Stimulated activated naive CD8-positive, alpha-beta T cell treated with anti-CD3 and anti-CD28 coated beads, Interleukin-15, Interleukin-2, amounts not matched to agents 100 ng/mL and 50 ng/mL, for 24 hours (primary cell): ENCODE measurements around the gene SGO2.
"Not testable (repeated sequence)": the region's sequence is repeated elsewhere in the genome, so short reads cannot be mapped to it uniquely, and the experiment has no call there.

ENCODE experiments used
- H3K27ac Mint-ChIP-seq: one replicate; pipeline ENCODE4 v1.8.0; 2021; ENCODE audit warnings: mild to moderate bottlenecking, mixed read lengths
- H3K27me3 Mint-ChIP-seq: one replicate; pipeline ENCODE4 v1.8.0; 2021; ENCODE audit warnings: mixed read lengths
- H3K36me3 Mint-ChIP-seq: one replicate; pipeline ENCODE4 v1.8.0; 2021; ENCODE audit warnings: low read depth, mixed read lengths
- H3K4me1 Mint-ChIP-seq: one replicate; pipeline ENCODE4 v1.8.0; 2021; ENCODE audit warnings: low read depth, mixed read lengths
- H3K4me3 Mint-ChIP-seq: one replicate; pipeline ENCODE4 v1.8.0; 2021; ENCODE audit warnings: mild to moderate bottlenecking, mixed read lengths
- H3K9me3 Mint-ChIP-seq: one replicate; pipeline ENCODE4 v1.8.0; 2021; ENCODE audit warnings: mixed read lengths

The SGO2 gene

GRCh38 chr2:200616193-200616592 is 90.2 kb downstream of the SGO2 start:
- Mint-ChIP-seq H3K36me3 (no peaks in the 10 kb centered on the region), H3K27ac (no peak overlapping the region), H3K9me3 (no peaks in the 10 kb centered on the region), H3K27me3 (peaks cover 13% of the 10 kb centered on the region), H3K4me3 (no peak overlapping the region), H3K4me1 (peaks cover 5% of the 10 kb centered on the region)

DNA sequence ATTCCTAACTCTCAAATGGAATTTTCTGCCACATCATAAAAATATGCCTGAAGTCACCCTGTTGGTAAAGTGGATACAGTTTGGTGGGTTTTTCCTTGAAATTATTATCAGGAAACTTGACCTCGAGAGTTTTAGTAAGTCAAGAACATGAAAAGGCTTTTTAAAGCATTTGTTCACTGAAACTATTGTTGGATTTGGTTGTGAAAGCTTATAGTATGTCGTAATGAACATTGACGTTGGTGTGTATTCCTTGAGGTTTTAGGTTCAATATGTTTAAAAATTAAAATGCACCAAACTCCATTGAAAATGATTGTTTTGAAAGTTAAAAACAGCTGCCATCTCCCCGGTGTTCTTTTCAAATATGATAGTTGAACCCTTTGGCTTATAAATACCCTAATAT is 90.6 kb downstream of the SGO2 start:
- Mint-ChIP-seq H3K27ac (no peak overlapping the region), H3K4me3 (no peak overlapping the region), H3K36me3 (no peaks in the 10 kb centered on the region), H3K27me3 (peaks cover 13% of the 10 kb centered on the region), H3K9me3 (no peaks in the 10 kb centered on the region), H3K4me1 (peaks cover 5% of the 10 kb centered on the region)

DNA sequence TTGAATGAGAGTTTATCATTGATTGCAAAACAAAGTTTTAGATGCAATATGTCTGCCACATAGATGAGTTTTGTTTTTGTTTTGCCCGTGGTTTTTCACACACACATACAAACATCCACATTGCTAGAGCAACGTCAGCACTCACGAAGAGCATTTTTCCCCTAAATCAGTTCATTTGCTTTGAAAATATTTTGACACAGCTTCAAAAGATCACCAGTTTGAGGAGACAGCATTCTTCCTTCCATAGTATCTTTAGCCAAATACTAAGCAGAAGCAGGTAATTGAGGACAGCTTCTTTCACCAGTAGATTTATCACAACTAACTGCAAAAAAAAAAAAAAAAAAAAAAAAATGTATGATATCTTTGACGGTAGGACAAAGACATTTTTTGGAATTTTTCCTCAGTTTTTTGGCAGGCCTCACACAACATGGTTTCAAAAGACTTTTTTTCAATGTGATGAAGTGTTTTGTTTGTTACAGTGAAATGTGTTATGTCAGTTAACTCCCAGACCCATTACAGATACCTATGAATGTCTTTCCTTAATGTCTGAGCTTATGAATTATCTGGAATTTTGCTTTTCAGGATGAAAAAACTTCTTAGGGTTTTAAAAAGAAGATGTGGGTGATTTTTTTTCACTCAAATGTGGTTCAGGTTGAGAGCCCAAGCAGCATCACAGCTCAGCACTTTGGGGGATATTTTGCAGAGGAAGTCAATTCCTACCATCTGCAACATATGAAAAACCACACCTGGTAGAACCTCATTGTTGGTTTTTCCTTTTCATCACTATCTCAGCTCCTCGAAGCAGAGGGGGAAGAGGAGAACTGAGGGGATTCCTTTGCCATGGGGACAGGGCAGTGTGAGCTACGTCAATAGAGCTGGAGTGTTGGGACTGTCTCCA is 91.4 kb downstream of the SGO2 start:
- Mint-ChIP-seq H3K27me3 (peaks cover 13% of the 10 kb centered on the region), H3K4me1 (peaks cover 5% of the 10 kb centered on the region), H3K4me3 (no peak overlapping the region), H3K36me3 (no peaks in the 10 kb centered on the region), H3K27ac (no peak overlapping the region), H3K9me3 (no peaks in the 10 kb centered on the region)

DNA sequence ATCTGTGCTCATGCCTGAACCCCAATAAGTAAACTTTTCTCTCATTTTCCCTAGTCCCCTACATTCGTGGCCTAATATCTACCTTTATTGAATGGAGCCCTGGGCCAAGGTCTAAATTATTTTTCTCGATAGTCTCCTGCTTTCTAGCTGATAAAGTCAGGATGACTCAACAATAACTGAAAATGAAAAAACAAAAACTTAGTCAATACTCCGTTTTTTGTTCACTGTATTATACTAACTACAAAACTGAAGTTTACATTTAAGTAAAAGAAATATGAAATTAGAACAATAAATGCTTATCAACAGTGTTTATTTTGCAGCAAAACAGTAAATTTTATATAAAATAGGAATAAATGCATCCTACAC is 92.0 kb downstream of the SGO2 start:
- Mint-ChIP-seq H3K9me3 (no peaks in the 10 kb centered on the region), H3K36me3 (no peaks in the 10 kb centered on the region), H3K27me3 (peaks cover 13% of the 10 kb centered on the region), H3K4me3 (no peak overlapping the region), H3K27ac (no peak overlapping the region), H3K4me1 (peaks cover 5% of the 10 kb centered on the region)

GRCh38 chr2:200618590-200619021 is 92.6 kb downstream of the SGO2 start:
- Mint-ChIP-seq H3K27me3 (peaks cover 13% of the 10 kb centered on the region), H3K36me3 (no peaks in the 10 kb centered on the region), H3K4me1 (peaks cover 5% of the 10 kb centered on the region), H3K27ac (no peak overlapping the region), H3K9me3 (no peaks in the 10 kb centered on the region), H3K4me3 (no peak overlapping the region)

DNA sequence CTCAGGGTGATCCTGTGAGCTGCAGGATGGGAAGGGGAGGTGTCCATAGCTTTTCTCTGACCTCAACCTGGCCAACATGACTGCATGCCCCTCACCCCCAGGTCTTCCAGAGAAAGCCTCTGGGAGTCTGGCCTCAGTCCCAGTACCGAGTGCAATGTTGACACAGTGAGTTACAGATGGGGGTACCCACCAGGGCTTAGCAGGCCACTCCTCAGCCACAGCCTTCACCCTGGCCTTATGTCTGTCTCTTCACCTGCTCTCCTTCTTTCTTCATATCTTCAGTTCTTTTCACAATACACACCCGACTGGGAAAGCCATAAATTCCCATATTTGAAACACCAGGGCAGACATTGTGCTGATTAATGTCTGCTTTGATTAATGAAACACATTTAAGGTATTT is 93.3 kb downstream of the SGO2 start:
- H3K4me1 Mint-ChIP-seq = peaks cover 5% of the 10 kb centered on the region
- peaks cover 8% of the 10 kb centered on the region for H3K27me3 Mint-ChIP-seq
- no peaks in the 10 kb centered on the region for H3K36me3 Mint-ChIP-seq
- no peak overlapping the region for H3K4me3 Mint-ChIP-seq
- H3K9me3 Mint-ChIP-seq = no peaks in the 10 kb centered on the region
- no peak overlapping the region for H3K27ac Mint-ChIP-seq

DNA sequence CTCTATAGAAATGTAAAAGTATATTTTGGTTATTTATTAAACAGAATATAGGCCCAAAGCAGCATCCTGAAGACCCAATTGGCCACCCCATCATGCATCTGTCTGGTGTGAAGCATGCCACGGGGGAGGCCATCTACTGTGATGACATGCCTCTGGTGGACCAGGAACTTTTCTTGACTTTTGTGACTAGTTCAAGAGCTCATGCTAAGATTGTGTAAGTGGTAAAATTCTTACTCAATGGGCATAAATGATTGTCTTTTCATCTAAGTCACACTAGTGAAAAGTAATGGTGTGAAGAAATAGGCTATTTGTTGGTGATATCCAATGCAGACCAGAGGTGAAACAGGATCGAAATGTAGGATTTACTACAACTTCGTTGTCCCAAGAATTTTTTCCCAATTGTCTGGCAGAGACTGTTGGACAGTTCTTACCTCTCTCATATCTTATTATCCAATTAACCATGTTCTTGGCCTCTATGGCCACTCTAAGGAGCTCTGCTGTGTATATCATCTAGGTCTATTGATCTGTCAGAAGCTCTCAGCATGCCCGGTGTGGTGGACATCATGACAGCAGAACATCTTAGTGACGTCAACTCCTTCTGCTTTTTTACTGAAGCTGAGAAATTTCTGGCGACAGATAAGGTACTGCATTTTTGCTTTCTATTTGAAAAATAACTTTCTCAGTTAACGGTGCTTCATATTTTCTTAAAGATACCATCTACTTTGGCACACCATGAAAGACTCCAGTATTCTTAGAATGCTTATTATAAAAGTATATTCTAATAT is 94.8 kb downstream of the SGO2 start:
- H3K27ac Mint-ChIP-seq = no peak overlapping the region
- peaks cover 5% of the 10 kb centered on the region for H3K4me1 Mint-ChIP-seq
- peaks cover 5% of the 10 kb centered on the region for H3K27me3 Mint-ChIP-seq
- no peaks in the 10 kb centered on the region for H3K36me3 Mint-ChIP-seq
- H3K4me3 Mint-ChIP-seq = no peak overlapping the region
- no peaks in the 10 kb centered on the region for H3K9me3 Mint-ChIP-seq

GRCh38 chr2:200622106-200622505 is 96.1 kb downstream of the SGO2 start:
- no peak overlapping the region for H3K27ac Mint-ChIP-seq
- peaks cover 2% of the 10 kb centered on the region for H3K27me3 Mint-ChIP-seq
- no peaks in the 10 kb centered on the region for H3K9me3 Mint-ChIP-seq
- H3K36me3 Mint-ChIP-seq = no peaks in the 10 kb centered on the region
- no peak overlapping the region for H3K4me3 Mint-ChIP-seq
- peaks cover 5% of the 10 kb centered on the region for H3K4me1 Mint-ChIP-seq

- H3K36me3 Mint-ChIP-seq = no peaks in the 10 kb centered on the region
- no peaks in the 10 kb centered on the region for H3K4me1 Mint-ChIP-seq
- peaks cover 11% of the 10 kb centered on the region for H3K27me3 Mint-ChIP-seq
- no peaks in the 10 kb centered on the region for H3K9me3 Mint-ChIP-seq
- H3K4me3 Mint-ChIP-seq = no peak overlapping the region
- H3K27ac Mint-ChIP-seq = no peak overlapping the region
Measured at GRCh38 chr2:200624026-200624425, 98.0 kb downstream of the SGO2 start.

DNA sequence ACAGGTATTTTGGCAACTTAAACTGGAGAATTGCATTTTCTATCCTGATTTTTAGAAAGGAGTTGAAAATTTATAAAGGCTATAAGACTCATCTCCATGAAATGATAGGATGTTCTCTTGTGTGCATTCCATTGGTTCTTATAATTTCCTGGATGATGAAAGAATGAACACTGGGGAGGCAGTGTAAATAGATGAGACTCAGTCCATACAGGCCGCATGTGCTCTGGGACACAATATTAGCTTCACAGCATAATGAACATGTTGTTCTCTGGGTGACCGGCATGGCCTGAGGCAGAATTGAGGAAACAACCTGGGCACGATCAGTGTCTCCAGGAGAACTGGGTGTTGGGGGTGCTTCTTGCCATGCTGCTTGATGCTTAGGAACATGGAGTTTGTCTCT is 98.7 kb downstream of the SGO2 start:
- H3K9me3 Mint-ChIP-seq = no peaks in the 10 kb centered on the region
- no peaks in the 10 kb centered on the region for H3K4me1 Mint-ChIP-seq
- no peak overlapping the region for H3K4me3 Mint-ChIP-seq
- no peaks in the 10 kb centered on the region for H3K36me3 Mint-ChIP-seq
- H3K27me3 Mint-ChIP-seq = peaks cover 18% of the 10 kb centered on the region
- no peak overlapping the region for H3K27ac Mint-ChIP-seq

DNA sequence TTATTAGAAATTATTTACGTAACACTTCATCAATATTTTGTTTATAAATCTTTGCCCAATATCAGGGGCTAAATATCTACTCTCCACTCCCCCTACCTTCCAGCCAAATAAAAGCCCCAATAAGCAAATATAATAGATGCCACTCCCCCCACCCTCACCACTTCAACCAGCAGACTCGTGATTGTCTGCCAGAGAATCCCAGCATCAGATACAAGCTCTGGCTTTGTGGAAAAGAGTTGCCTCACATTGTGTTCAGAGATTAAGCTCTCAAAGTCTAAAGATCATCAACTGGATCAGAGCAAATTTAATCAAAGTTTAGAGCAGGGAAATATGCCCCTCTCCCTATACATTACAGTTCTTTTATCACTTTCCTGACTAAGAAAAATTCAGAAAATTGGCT is 99.3 kb downstream of the SGO2 start:
- H3K4me3 Mint-ChIP-seq = no peak overlapping the region
- H3K9me3 Mint-ChIP-seq = no peaks in the 10 kb centered on the region
- H3K4me1 Mint-ChIP-seq = no peaks in the 10 kb centered on the region
- H3K27ac Mint-ChIP-seq = no peak overlapping the region
- H3K36me3 Mint-ChIP-seq = no peaks in the 10 kb centered on the region
- H3K27me3 Mint-ChIP-seq = peaks cover 20% of the 10 kb centered on the region

- Mint-ChIP-seq H3K27ac (no peak overlapping the region), H3K4me3 (no peak overlapping the region), H3K27me3 (peaks cover 20% of the 10 kb centered on the region), H3K9me3 (no peaks in the 10 kb centered on the region), H3K4me1 (no peaks in the 10 kb centered on the region), H3K36me3 (no peaks in the 10 kb centered on the region)
Measured at GRCh38 chr2:200625958-200626363, 100.0 kb downstream of the SGO2 start.

DNA sequence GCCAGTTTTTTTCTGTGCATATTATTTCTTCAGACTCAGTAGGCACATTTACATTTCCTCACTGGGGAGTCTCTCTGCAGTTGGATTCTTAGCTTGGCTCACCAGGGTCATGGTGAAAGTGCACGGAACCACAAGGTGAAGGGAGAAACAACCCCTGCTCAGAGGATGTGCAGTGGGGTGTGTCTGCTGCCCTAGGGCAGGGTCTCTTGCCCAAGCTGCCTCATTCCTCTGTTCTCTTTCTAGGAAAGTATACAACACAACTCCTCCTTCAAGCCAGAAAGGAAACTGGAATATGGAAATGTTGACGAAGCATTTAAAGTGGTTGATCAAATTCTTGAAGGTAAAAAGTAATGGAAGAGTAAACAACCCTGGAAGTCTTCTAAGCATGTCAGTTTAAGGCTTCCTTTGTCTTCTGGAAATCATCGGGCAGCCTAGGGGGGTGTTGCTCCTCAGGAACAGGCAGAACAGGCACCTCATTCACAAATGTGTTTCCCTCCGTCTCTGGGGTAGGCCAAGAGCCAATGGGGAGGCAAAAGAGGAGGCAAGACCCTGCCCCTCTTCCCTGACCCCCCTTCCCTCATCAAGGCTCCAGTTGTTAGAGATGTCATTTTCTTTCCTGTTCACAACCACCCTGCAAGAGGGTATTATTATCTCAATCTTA is 101.2 kb downstream of the SGO2 start:
- H3K27ac Mint-ChIP-seq = no peak overlapping the region
- H3K9me3 Mint-ChIP-seq = no peaks in the 10 kb centered on the region
- peaks cover 20% of the 10 kb centered on the region for H3K27me3 Mint-ChIP-seq
- H3K4me1 Mint-ChIP-seq = no peaks in the 10 kb centered on the region
- H3K36me3 Mint-ChIP-seq = no peaks in the 10 kb centered on the region
- H3K4me3 Mint-ChIP-seq = no peak overlapping the region

- not testable (repeated sequence) for H3K27ac Mint-ChIP-seq, H3K4me3 Mint-ChIP-seq, H3K9me3 Mint-ChIP-seq, H3K4me1 Mint-ChIP-seq, H3K36me3 Mint-ChIP-seq
- H3K27me3 Mint-ChIP-seq = peaks cover 20% of the 10 kb centered on the region
Measured at GRCh38 chr2:200628461-200628860, 102.5 kb downstream of the SGO2 start.

DNA sequence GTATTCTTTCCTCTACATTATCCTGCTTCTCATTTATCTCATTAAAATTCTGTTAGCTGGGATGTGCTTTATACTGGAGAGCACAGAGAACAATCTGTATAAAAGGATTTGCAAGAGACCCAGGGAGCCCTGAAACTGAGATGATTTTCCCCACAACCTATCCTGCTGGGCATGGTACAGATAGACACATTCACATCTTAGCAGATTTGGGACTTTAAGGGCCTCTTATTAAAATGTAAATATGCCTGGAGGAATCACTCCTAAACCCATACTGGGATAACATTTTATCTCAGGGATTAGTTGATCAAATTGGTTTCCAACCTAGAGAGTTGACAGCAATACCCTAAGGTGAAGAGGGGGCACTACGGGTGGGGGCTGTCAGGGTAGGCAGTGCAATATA is 105.3 kb downstream of the SGO2 start:
- no peaks in the 10 kb centered on the region for H3K4me1 Mint-ChIP-seq
- H3K36me3 Mint-ChIP-seq = no peaks in the 10 kb centered on the region
- peaks cover 24% of the 10 kb centered on the region for H3K27me3 Mint-ChIP-seq
- H3K4me3 Mint-ChIP-seq = no peak overlapping the region
- no peak overlapping the region for H3K27ac Mint-ChIP-seq
- peaks cover 3% of the 10 kb centered on the region for H3K9me3 Mint-ChIP-seq
